ENCODE data around the gene WDR33. TPM values are rescaled to one million over a fixed set of nuclear protein-coding genes. Genes with fewer than 3 reads are reported as not detected.
"Not testable (repeated sequence)": the region's sequence is repeated elsewhere in the genome, so short reads cannot be mapped to it uniquely, and the experiment has no call there.

Gene WDR33
- total RNA-seq, 1 donor from 2014 or later, result 52.1 TPM

DNA sequence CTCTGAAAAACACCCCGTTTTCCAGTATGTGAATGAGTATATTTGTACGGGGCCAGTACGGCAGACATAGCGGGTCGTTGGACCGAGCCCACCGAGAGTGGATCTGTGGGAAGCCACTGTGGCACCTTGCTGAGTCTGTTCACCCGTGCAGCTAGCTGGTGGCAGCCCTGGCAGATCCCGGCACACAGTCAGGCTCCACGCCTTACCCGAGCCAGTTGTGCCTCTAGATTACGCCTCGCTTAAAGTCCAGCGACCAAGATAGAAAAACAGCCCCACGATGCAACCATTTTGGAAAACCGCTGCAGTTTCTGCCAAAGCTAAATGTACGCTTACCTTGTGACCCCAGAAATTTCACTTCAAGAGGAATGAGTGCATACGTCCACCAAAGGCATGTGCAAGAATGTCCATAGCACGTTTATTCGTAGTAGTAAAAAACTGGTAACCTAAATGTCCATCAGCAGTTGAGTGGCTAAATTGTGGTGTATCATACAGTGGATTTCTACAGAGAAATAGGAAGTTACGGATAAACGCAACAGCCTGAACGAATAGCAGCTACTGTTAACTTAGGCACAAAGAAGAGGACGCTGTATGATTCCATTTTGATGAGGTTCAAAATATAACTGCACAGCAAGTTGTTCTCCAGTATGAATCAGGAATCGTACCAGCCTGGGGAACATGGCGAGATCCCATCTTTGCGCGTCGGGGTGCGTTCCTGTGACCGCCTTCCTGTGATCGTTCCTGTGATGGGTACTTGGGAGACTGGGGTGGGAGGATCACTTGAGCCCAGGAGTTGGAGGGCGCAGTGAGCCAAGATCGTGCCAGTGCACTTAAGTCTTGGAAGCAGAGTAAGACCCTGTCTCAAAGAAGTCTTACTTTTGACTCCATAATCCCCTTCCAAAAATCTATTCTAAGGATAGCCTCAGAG, 688 bp upstream of the WDR33 start:
- Mint-ChIP-seq H3K27me3 (ENCODE audit: unreplicated experiment) (peaks cover 12% of the 10 kb centered on the region), H3K4me3 (ENCODE audit: unreplicated experiment) (peak overlapping the region; percentile 100), H3K9me3 (ENCODE audit: unreplicated experiment) (no peaks in the 10 kb centered on the region), H3K4me1 (ENCODE audit: unreplicated experiment) (peaks cover 16% of the 10 kb centered on the region), H3K36me3 (ENCODE audit: low read depth, unreplicated experiment) (peaks cover 11% of the 10 kb centered on the region), H3K27ac (ENCODE audit: unreplicated experiment) (peak overlapping the region; percentile 97)
- TF ChIP-seq, protein P1, sequence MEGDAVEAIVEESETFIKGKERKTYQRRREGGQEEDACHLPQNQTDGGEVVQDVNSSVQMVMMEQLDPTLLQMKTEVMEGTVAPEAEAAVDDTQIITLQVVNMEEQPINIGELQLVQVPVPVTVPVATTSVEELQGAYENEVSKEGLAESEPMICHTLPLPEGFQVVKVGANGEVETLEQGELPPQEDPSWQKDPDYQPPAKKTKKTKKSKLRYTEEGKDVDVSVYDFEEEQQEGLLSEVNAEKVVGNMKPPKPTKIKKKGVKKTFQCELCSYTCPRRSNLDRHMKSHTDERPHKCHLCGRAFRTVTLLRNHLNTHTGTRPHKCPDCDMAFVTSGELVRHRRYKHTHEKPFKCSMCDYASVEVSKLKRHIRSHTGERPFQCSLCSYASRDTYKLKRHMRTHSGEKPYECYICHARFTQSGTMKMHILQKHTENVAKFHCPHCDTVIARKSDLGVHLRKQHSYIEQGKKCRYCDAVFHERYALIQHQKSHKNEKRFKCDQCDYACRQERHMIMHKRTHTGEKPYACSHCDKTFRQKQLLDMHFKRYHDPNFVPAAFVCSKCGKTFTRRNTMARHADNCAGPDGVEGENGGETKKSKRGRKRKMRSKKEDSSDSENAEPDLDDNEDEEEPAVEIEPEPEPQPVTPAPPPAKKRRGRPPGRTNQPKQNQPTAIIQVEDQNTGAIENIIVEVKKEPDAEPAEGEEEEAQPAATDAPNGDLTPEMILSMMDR (IDR thresholded peaks at IDR 0.05; ENCODE audit: unreplicated experiment), result no peak
- no peak for DNase-seq (ENCODE audit: low spot score)

DNA sequence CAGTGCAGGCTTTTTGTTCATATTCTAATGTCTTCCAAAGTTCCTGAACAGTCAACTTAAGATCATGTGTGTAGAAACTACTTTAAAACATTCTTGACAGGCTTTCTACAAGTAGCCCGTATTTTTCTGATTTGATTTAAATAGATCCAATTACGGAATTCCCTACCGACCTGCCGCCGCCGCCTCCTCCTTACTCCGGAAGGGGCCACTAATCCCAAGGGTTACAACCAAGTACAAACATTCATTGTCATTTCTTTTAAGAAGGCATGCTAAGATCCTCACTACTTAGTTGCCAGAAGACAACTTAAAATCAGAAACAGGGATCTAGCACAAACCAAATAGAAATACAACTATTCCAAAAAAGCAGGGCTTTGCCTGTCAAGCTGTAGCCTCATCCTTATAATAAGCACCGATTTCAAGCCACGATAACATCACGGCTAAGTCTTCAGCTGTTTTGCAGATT, 784 bp downstream of the WDR33 start:
- H3K4me1 Mint-ChIP-seq (ENCODE audit: unreplicated experiment), result peaks cover 16% of the 10 kb centered on the region
- no peaks in the 10 kb centered on the region for H3K9me3 Mint-ChIP-seq (ENCODE audit: unreplicated experiment)
- peaks cover 12% of the 10 kb centered on the region for H3K27me3 Mint-ChIP-seq (ENCODE audit: unreplicated experiment)
- H3K36me3 Mint-ChIP-seq (ENCODE audit: low read depth, unreplicated experiment), result peaks cover 11% of the 10 kb centered on the region
- TF ChIP-seq, protein P1 (IDR thresholded peaks at IDR 0.05; ENCODE audit: unreplicated experiment), result no peak
- H3K27ac Mint-ChIP-seq (ENCODE audit: unreplicated experiment), result peak overlapping the region; percentile 97
- DNase-seq (ENCODE audit: low spot score), result no peak
- H3K4me3 Mint-ChIP-seq (ENCODE audit: unreplicated experiment), result peak overlapping the region; percentile 100

DNA sequence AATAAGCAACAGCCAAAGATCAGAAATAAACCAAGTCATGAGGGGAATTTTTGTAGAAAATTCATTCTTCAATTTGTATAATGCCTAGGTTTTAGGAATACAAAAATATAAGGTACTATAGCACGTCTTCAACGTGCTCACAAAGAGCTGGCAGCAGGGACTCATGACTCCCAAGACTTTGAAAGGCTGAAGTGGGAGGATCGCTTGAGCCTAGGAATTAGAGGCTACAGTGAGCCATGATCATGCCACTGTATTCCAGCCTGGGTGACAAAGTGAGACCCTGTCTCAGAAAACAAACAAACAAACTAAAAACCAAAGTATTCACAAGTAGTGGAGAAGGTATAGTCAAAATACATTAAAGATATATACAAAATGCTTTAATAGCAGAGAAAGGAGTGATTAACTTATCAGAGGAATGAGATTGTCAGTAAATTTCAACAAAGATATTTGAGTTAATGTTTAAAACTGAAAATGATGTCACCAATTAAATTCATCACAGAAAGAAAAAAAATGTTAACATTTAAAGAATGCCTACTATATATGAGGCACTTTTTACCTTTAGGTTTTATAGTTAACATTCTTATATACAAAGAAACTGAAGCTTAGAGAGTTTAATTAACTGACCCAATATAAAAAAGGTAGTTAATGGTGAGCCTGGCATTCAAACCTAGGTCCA, 3.2 kb downstream of the WDR33 start:
- Mint-ChIP-seq H3K27me3 (ENCODE audit: unreplicated experiment) (peaks cover 12% of the 10 kb centered on the region), H3K4me3 (ENCODE audit: unreplicated experiment) (peak overlapping the region; percentile 8), H3K36me3 (ENCODE audit: low read depth, unreplicated experiment) (peaks cover 11% of the 10 kb centered on the region), H3K9me3 (ENCODE audit: unreplicated experiment) (no peaks in the 10 kb centered on the region), H3K4me1 (ENCODE audit: unreplicated experiment) (peaks cover 16% of the 10 kb centered on the region), H3K27ac (ENCODE audit: unreplicated experiment) (no peak overlapping the region)
- TF ChIP-seq, protein P1 (IDR thresholded peaks at IDR 0.05; ENCODE audit: unreplicated experiment), result no peak
- DNase-seq (ENCODE audit: low spot score), result no peak

DNA sequence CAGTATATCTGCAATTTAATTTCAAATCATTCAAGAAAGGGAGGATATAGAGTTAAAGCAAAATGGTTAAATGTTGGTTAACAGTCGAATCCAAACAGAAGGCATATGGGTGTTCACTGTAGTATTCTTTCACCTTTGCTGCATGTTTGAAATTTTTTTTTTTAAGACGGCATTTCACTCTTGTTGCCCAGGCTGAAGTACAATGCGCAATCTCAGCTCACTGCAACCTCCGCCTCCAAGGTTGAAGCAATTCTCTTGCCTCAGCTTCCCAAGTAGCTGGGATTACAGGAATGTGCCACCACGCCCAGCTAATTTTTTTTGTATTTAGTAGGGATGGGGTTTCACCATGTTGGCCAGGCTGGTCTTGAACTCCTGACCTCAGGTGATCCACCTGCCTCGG, 4.1 kb downstream of the WDR33 start:
- not testable (repeated sequence) for DNase-seq (ENCODE audit: low spot score); H3K4me3 Mint-ChIP-seq (ENCODE audit: unreplicated experiment); H3K27ac Mint-ChIP-seq (ENCODE audit: unreplicated experiment); H3K27me3 Mint-ChIP-seq (ENCODE audit: unreplicated experiment); H3K9me3 Mint-ChIP-seq (ENCODE audit: unreplicated experiment)
- peaks cover 11% of the 10 kb centered on the region for H3K36me3 Mint-ChIP-seq (ENCODE audit: low read depth, unreplicated experiment)
- H3K4me1 Mint-ChIP-seq (ENCODE audit: unreplicated experiment), result peaks cover 16% of the 10 kb centered on the region

DNA sequence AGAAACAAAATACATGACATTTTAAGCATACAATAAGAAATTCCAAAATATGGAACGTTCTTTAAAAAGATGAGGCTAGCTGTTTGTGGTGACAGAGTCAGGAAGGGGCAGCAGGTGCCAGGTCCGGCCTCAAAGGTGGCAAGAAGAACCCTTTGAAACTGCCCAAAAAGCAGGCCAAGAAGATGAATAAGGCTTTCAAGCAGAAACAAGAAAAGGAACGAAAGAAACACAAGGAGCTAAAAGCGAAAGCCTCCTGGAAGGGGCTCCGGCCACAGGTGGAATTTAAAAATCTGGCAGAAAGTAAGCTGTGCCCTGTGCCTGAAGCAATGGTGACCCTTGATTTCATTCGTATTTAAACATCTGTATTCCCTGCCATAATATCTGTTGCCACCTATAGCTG, 5.5 kb downstream of the WDR33 start:
- no peak for DNase-seq (ENCODE audit: low spot score)
- no peak overlapping the region for H3K27ac Mint-ChIP-seq (ENCODE audit: unreplicated experiment)
- peaks cover 4% of the 10 kb centered on the region for H3K36me3 Mint-ChIP-seq (ENCODE audit: low read depth, unreplicated experiment)
- peaks cover 8% of the 10 kb centered on the region for H3K4me1 Mint-ChIP-seq (ENCODE audit: unreplicated experiment)
- peaks cover 4% of the 10 kb centered on the region for H3K27me3 Mint-ChIP-seq (ENCODE audit: unreplicated experiment)
- H3K4me3 Mint-ChIP-seq (ENCODE audit: unreplicated experiment), result no peak overlapping the region
- TF ChIP-seq, protein P1 (IDR thresholded peaks at IDR 0.05; ENCODE audit: unreplicated experiment), result no peak
- no peaks in the 10 kb centered on the region for H3K9me3 Mint-ChIP-seq (ENCODE audit: unreplicated experiment)
